HUES48 (cell line): ENCODE data around the gene EMILIN2.

Experiments used
- H3K27ac ChIP-seq: one replicate; pipeline ENCODE4 v1.7.0; 2013; ENCODE audit warnings: low read depth, low read length, inconsistent platforms
- H3K27me3 ChIP-seq: 2 replicates; pipeline ENCODE4 v1.6.1; 2013; ENCODE audit warnings: mild to moderate bottlenecking, low read length; ENCODE audit not compliant: control insufficient read depth, insufficient read depth
- H3K36me3 ChIP-seq: 2 replicates; pipeline ENCODE4 v1.6.1; 2013; ENCODE audit warnings: low read length; ENCODE audit not compliant: control insufficient read depth, insufficient read depth
- H3K4me1 ChIP-seq: 2 replicates; pipeline ENCODE4 v1.6.1; 2013; ENCODE audit warnings: mild to moderate bottlenecking, low read length; ENCODE audit not compliant: control insufficient read depth, insufficient read depth
- H3K4me3 ChIP-seq: 2 replicates; pipeline ENCODE4 v1.5.1; 2013; ENCODE audit warnings: mild to moderate bottlenecking, low read depth, low read length
- H3K9ac ChIP-seq: 2 replicates; pipeline ENCODE4 v1.6.1; 2013; ENCODE audit warnings: mild to moderate bottlenecking, low read depth, low read length, moderate library complexity
- H3K9me3 ChIP-seq: 2 replicates; pipeline ENCODE4 v1.6.1; 2013; ENCODE audit warnings: low read length; ENCODE audit not compliant: control insufficient read depth, insufficient read depth

Gene EMILIN2

GRCh38 chr18:2917259-2918047 lies 70.6 kb downstream of the EMILIN2 start:
- peak overlapping the region; percentile 4; the same call in 1 of the 2 replicates for H3K9ac ChIP-seq
- H3K27ac ChIP-seq: peak overlapping the region; percentile 93
- no peaks in the 10 kb centered on the region for H3K9me3 ChIP-seq
- peaks cover 65% of the 10 kb centered on the region for H3K36me3 ChIP-seq
- no peak overlapping the region for H3K4me3 ChIP-seq
- H3K4me1 ChIP-seq: peaks cover 23% of the 10 kb centered on the region
- no peaks in the 10 kb centered on the region for H3K27me3 ChIP-seq

DNA sequence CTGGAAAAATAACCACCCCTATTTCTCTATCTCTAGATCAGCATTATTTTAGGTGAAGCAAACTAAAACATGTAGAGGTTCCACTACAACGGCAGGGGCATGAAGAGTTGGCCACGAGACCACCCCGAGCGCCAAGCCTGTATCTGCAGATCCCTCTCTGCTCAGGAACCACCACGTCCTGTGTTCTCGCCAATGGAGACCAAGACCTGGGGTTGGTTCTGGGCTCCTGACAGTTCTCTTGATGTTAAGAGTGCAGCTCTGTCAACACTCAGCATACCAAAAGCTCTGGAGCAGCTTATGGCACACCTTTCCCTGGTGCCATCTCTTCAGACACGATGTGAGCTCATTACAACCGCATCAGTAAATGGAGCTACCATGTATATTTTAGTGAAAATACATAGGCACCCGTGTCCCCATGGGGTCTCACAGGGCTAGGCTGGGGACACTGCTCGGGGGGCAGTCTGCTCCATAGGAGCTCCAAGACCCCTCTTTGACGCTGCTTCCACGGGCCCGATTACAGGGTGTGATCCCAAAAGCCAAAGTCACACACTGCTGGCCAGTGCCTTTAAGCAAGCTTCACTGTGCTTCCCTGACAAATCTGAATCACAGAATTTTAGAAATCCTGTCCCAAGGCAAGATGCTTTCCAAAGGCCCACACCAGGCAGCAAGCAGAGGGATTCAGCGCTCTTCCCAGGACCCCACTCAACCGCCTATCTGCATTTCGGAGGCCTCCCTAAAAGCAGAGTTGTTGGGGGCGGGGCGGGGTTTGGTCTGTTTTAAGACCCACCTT lies 72.2 kb downstream of the EMILIN2 start:
- Histone ChIP-seq H3K36me3 (peaks cover 64% of the 10 kb centered on the region), H3K4me1 (peaks cover 23% of the 10 kb centered on the region), H3K27me3 (no peaks in the 10 kb centered on the region), H3K27ac (no peak overlapping the region), H3K9ac (no peak overlapping the region), H3K9me3 (no peaks in the 10 kb centered on the region), H3K4me3 (no peak overlapping the region)

- no peak overlapping the region for H3K4me3 ChIP-seq
- H3K27ac ChIP-seq: no peak overlapping the region
- no peak overlapping the region for H3K9ac ChIP-seq
- no peaks in the 10 kb centered on the region for H3K9me3 ChIP-seq
- H3K36me3 ChIP-seq: peaks cover 66% of the 10 kb centered on the region
- H3K27me3 ChIP-seq: no peaks in the 10 kb centered on the region
- peaks cover 23% of the 10 kb centered on the region for H3K4me1 ChIP-seq
These were observed 72.8 kb downstream of the EMILIN2 start for GRCh38 chr18:2919600-2919999.

- Histone ChIP-seq H3K9ac (no peak overlapping the region), H3K36me3 (peaks cover 66% of the 10 kb centered on the region), H3K4me1 (peaks cover 23% of the 10 kb centered on the region), H3K9me3 (no peaks in the 10 kb centered on the region), H3K4me3 (no peak overlapping the region), H3K27ac (no peak overlapping the region), H3K27me3 (no peaks in the 10 kb centered on the region)
These were observed 73.2 kb downstream of the EMILIN2 start for GRCh38 chr18:2920027-2920426.

GRCh38 chr18:2920546-2921343 lies 73.9 kb downstream of the EMILIN2 start:
- Histone ChIP-seq H3K9ac (no peak overlapping the region), H3K4me1 (peaks cover 22% of the 10 kb centered on the region), H3K9me3 (no peaks in the 10 kb centered on the region), H3K4me3 (no peak overlapping the region), H3K36me3 (peaks cover 70% of the 10 kb centered on the region), H3K27ac (no peak overlapping the region), H3K27me3 (no peaks in the 10 kb centered on the region)

DNA sequence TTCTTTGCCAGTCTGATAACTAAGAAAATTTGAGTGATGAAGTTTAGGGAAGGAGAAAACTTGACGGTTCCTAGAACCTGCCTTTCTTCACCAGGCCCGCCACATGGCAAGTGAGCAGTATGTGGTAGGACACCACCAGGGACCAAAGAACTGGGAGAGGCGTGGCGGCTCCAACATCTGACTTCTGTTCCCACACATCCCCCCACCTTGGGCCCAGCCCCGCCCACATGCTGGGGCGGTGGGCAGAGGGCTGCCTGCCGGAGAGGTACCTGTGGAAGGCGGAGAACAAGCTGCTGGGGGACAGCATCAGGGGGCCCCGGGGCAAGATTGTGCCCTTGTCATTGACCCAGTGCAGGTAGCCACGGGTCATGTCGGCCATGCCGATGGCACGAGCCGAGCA lies 75.0 kb downstream of the EMILIN2 start:
- Histone ChIP-seq H3K9ac (no peak overlapping the region), H3K9me3 (no peaks in the 10 kb centered on the region), H3K27me3 (no peaks in the 10 kb centered on the region), H3K27ac (no peak overlapping the region), H3K4me3 (no peak overlapping the region), H3K36me3 (peaks cover 75% of the 10 kb centered on the region), H3K4me1 (peaks cover 11% of the 10 kb centered on the region)

DNA sequence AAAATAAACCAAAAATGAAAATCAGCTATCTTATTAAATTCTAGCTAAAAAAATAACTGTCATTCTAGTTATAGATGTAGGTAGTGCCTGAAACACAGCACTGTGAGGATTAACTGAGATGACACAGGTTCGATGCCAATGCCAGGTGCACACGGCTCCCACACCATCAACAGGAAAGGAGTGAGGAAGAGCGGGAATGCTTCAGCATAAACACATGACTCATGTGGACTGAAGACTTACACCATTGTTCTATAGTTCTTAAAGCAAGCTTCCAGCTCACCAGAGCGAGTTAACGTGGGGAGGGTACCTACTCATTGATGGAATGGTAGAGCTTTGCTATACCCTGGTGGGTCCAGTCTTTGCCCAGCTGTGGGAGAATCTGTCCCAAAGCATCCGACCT lies 76.7 kb downstream of the EMILIN2 start:
- Histone ChIP-seq H3K9me3 (no peaks in the 10 kb centered on the region), H3K4me1 (no peaks in the 10 kb centered on the region), H3K4me3 (no peak overlapping the region), H3K27me3 (no peaks in the 10 kb centered on the region), H3K27ac (no peak overlapping the region), H3K9ac (no peak overlapping the region), H3K36me3 (peaks cover 81% of the 10 kb centered on the region)

- Histone ChIP-seq H3K4me3 (no peak overlapping the region), H3K9ac (no peak overlapping the region), H3K4me1 (no peaks in the 10 kb centered on the region), H3K36me3 (peaks cover 78% of the 10 kb centered on the region), H3K27me3 (no peaks in the 10 kb centered on the region), H3K27ac (no peak overlapping the region), H3K9me3 (no peaks in the 10 kb centered on the region)
These were observed 78.1 kb downstream of the EMILIN2 start for GRCh38 chr18:2924920-2925319.

GRCh38 chr18:2926528-2926927 lies 79.7 kb downstream of the EMILIN2 start:
- H3K27ac ChIP-seq: no peak overlapping the region
- H3K4me1 ChIP-seq: no peaks in the 10 kb centered on the region
- no peak overlapping the region for H3K4me3 ChIP-seq
- no peaks in the 10 kb centered on the region for H3K9me3 ChIP-seq
- no peaks in the 10 kb centered on the region for H3K27me3 ChIP-seq
- H3K9ac ChIP-seq: no peak overlapping the region
- peaks cover 76% of the 10 kb centered on the region for H3K36me3 ChIP-seq

DNA sequence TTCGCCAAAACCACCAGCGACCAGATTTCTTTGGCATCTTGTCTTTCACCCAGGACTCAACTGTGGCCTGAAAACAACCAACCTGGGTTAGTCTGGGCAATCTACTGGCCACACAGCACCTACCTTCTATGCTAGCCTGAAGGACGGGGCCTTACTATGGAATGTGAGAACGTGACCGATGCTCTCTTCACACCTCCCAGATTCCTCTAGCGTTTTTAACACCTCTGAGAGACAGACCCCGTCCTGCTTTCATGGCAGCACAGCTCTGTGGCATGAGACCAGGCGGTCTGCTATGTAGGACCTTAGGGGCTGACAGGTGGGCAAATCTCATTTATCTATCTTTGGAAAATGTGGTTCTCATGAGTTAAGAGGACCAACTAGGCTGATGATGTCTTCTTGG lies 80.9 kb downstream of the EMILIN2 start:
- H3K4me1 ChIP-seq: 0 out of 2 replicates have a peak, but pooled peaks cover 5% of the 10 kb centered on the region
- H3K27ac ChIP-seq: no peak overlapping the region
- H3K36me3 ChIP-seq: peaks cover 67% of the 10 kb centered on the region
- no peak overlapping the region for H3K4me3 ChIP-seq
- H3K9ac ChIP-seq: no peak overlapping the region
- H3K9me3 ChIP-seq: no peaks in the 10 kb centered on the region
- no peaks in the 10 kb centered on the region for H3K27me3 ChIP-seq
